BJ (cell line): ENCODE measurements around the gene PROKR2. TPM values are rescaled to one million over a fixed set of nuclear protein-coding genes. Genes with fewer than 3 reads are reported as not detected.

ENCODE experiments used
- CTCF ChIA-PET: fragments of 350-600 bp; formaldehyde crosslinking; extraction: SDS; loops from one replicate; lab custom pipeline; 2021; ENCODE audit warnings: antibody characterized with exemption, inconsistent platforms; lab: Yijun Ruan, JAX
- POLR2A ChIA-PET: fragments of 300-600 bp; sonication (Branson Sonifier 250); formaldehyde crosslinking; extraction: SDS; loops from one replicate; lab custom pipeline; 2021; ENCODE audit warnings: antibody characterized with exemption; lab: Charles Lee
- DNase-seq: peaks from one replicate; pipeline ENCODE4 v3.0.0-alpha.2; 2011; ENCODE audit warnings: low read depth
- H3K27me3 ChIP-seq: 2 replicates; pipeline ENCODE4 v1.6.0; 2011; ENCODE audit warnings: low read length; ENCODE audit not compliant: control insufficient read depth, insufficient read depth
- H3K36me3 ChIP-seq: 2 replicates; pipeline ENCODE4 v1.5.1; 2011; ENCODE audit warnings: low read length; ENCODE audit not compliant: control insufficient read depth, insufficient read depth
- H3K4me3 ChIP-seq: 2 replicates; pipeline ENCODE4 v1.5.1; 2011; ENCODE audit warnings: low read depth, mild to moderate bottlenecking, control low read depth, low read length
- CTCF ChIP-seq: IDR thresholded peaks from 2 replicates; pipeline ENCODE4 v1.5.1; 2011; ENCODE audit warnings: low read depth, mild to moderate bottlenecking, control low read depth, inconsistent platforms, low read length, moderate library complexity; ENCODE audit not compliant: insufficient read depth
- polyA plus RNA-seq: library from polyadenylated mRNA; depleted of rRNA; stranded (reverse); fragments of >200 nt; gene quantifications from 2 replicates; pipeline ENCODE4 v1.2.3, GENCODE V29; 2011

Gene PROKR2
- polyA plus RNA-seq, 1 experiment, result not detected

DNA sequence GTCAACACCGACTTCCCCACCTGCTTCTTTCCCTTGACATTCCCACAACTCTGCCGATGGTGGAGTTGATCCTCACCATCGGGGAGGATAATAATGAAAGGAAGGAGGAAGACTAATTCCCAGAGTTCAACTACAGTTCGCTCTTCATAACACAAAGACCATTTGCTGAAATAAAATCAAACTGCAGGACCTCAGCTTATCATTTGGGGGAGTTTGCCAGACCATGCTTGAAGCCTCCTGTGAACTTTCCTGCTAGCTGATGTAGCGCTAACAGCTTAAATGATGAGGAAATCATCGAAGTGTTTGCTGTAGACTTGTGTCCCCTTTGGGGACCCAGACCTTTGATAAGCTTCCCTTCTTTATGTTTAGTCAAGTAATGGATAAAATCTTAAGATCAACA lies 26.2 kb downstream of the PROKR2 start:
- ChIA-PET CTCF (no interaction called here), POLR2A (no interaction called here)
- Histone ChIP-seq H3K4me3 (no peak overlapping the region), H3K36me3 (no peaks in the 10 kb centered on the region), H3K27me3 (no peaks in the 10 kb centered on the region; the same call in 1 of the 2 replicates)
- DNase-seq, result no peak
- no peak for TF ChIP-seq CTCF

GRCh38 chr20:5282561-5282960 lies 34.2 kb downstream of the PROKR2 start:
- no peak for DNase-seq
- Histone ChIP-seq H3K36me3 (no peaks in the 10 kb centered on the region), H3K4me3 (no peak overlapping the region), H3K27me3 (no peaks in the 10 kb centered on the region; the same call in 1 of the 2 replicates)
- ChIA-PET CTCF (no interaction called here), POLR2A (no interaction called here)
- TF ChIP-seq CTCF, result no peak

DNA sequence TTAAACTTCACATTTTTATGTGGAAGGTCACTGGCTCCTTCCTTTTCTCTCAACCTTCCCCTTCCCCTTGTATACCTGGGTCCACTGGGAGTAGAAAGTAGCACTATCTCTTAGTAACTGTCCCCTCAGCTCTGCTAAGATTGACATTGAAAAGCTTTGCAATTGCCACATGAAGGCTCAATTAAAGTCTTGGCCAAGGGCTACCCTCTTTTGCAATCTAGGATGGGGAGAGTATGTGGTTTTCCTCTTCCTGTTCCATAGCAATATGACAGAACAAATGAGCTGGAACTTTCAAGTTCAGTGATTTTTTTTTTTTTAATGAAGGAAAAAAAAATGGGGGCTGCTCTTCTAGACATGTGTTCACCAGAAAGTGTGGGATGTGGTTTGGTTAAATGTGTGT lies 37.1 kb downstream of the PROKR2 start:
- no peak for DNase-seq
- no peaks in the 10 kb centered on the region for H3K36me3 ChIP-seq
- CTCF ChIA-PET, result interaction anchor here (1.0 kb wide), 1 partner anchor 57 kb away, joined by 3 read pairs; no protein-coding TSS in a partner anchor
- H3K27me3 ChIP-seq, result no peaks in the 10 kb centered on the region; the same call in 1 of the 2 replicates
- POLR2A ChIA-PET, result no interaction called here
- no peak overlapping the region for H3K4me3 ChIP-seq
- no peak for TF ChIP-seq CTCF

DNA sequence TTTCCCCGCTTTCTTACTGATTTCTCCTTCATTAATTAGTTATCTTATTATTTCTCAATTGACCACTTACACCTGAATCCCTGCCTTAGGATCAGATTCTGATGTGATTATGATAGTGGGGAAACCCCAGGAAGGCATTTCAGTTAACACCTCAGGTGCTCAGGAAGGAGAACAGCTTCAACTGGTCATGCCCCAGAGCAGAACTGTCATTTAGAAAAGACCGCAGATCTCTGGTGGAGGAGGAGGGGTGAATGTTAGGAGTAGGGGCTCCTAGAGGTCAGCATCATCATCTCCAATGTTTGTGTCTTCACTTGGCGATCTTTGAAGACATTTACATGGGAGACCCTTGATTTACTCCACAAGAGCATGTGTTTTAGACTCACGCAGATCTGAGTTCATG lies 44.5 kb downstream of the PROKR2 start:
- DNase-seq, result no peak
- TF ChIP-seq CTCF, result no peak
- no peaks in the 10 kb centered on the region; the same call in 1 of the 2 replicates for H3K27me3 ChIP-seq
- ChIA-PET CTCF (no interaction called here), POLR2A (no interaction called here)
- H3K4me3 ChIP-seq, result no peak overlapping the region
- H3K36me3 ChIP-seq, result no peaks in the 10 kb centered on the region

DNA sequence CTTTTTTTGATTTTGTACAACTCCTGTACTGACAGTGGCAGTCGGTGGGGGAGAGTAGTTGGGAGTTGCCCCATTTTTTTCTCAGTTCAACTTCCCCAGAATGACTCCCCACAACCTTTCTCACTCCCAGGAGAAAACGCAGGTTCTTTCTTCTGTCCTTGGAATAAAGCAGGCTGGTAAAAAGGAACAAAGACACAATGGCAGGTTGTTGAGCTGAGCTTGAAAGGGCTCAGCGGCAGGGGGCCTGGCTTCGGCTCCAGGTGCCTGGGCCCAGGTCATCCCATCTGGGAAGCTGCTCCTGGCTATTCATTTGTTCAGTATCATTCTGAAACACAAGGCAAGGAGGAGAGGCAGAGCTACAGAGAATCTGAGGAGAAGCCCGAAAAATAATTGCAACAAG lies 46.2 kb downstream of the PROKR2 start:
- no peaks in the 10 kb centered on the region for H3K36me3 ChIP-seq
- no peak for DNase-seq
- no peak overlapping the region for H3K4me3 ChIP-seq
- no peaks in the 10 kb centered on the region; the same call in 1 of the 2 replicates for H3K27me3 ChIP-seq
- ChIA-PET CTCF (no interaction called here), POLR2A (no interaction called here)
- no peak for TF ChIP-seq CTCF
